Ascending aorta (tissue), 2 donors: ENCODE results near the gene PLIN1. TPM values are rescaled to one million over a fixed set of nuclear protein-coding genes. Genes with fewer than 3 reads are reported as not detected.

Experiments
- DNase-seq, 2 donors: peaks; one replicate each; pipeline ENCODE4 v3.0.0-alpha.2; 2019; ENCODE audit warnings: low spot score in 2 of 2
- H3K27ac ChIP-seq, 2 donors: fragments of 200-600 bp; sonication (generic); one replicate each; pipeline ENCODE4 v1.5.1; 2016 to 2017; ENCODE audit warnings: mild to moderate bottlenecking in 1 of 2
- H3K27me3 ChIP-seq: fragments of 200-600 bp; sonication (generic); one replicate; pipeline ENCODE4 v1.5.1; 2017
- H3K36me3 ChIP-seq, 2 donors: fragments of 200-600 bp; sonication (generic); one replicate each; pipeline ENCODE4 v1.5.1; 2016
- H3K4me1 ChIP-seq, 2 donors: fragments of 200-600 bp; sonication (generic); one replicate each; pipeline ENCODE4 v1.5.1; 2016 to 2017; ENCODE audit warnings: mild to moderate bottlenecking in 1 of 2
- H3K4me3 ChIP-seq, 2 donors: fragments of 200-600 bp; sonication (generic); one replicate each; pipeline ENCODE4 v1.5.1; 2016 to 2017; ENCODE audit warnings: mild to moderate bottlenecking in 1 of 2
- H3K9me3 ChIP-seq, 2 donors: fragments of 200-600 bp; sonication (generic); one replicate each; pipeline ENCODE4 v1.5.1; 2016
- intact Hi-C: fragments of 100-400 bp; cut with DNase I; formaldehyde crosslinking; loops from one replicate; pipeline ENCODE4 v1.15.1; 2023
- total RNA-seq: library from RNA; depleted of rRNA; stranded (reverse); fragments of >200 nt; gene quantifications from one replicate; pipeline ENCODE4 v1.1.0, GENCODE V29; 2016
- TF ChIP-seq, protein P1 (sequence below), 3 experiments: fragments of 200-600 bp in 2 of 3; fragments of 450-650 bp in 1 of 3; sonication (generic) in 2 of 3; IDR thresholded peaks; one replicate each; pipeline ENCODE4 v1.5.1; 2016 to 2019; ENCODE audit warnings: antibody characterized with exemption in 3 of 3, mild to moderate bottlenecking in 1 of 3, moderate library complexity in 1 of 3

The PLIN1 gene
- total RNA-seq, 1 donor from 2014 or later, result 39.3 TPM

DNA sequence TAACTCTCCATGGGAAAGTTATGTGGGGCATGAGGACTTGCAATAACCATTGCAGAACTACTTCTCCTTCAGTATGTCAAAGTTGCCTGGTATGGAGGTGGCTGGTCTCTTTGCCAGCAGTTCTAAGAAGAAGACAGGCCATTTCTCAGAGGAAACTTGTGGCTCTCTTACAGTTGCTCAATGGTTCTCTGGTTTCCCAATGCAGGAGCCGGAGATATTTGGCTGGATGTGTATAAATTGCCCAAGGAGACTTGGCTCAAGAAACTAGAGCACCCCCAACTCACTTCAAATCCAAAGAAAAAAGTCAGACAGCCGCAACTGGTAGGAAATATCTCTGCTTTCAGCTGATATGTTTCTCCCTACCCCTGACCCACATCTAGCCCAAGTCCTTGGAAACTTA lies 35.6 kb upstream of the PLIN1 start:
- TF ChIP-seq, protein P1, sequence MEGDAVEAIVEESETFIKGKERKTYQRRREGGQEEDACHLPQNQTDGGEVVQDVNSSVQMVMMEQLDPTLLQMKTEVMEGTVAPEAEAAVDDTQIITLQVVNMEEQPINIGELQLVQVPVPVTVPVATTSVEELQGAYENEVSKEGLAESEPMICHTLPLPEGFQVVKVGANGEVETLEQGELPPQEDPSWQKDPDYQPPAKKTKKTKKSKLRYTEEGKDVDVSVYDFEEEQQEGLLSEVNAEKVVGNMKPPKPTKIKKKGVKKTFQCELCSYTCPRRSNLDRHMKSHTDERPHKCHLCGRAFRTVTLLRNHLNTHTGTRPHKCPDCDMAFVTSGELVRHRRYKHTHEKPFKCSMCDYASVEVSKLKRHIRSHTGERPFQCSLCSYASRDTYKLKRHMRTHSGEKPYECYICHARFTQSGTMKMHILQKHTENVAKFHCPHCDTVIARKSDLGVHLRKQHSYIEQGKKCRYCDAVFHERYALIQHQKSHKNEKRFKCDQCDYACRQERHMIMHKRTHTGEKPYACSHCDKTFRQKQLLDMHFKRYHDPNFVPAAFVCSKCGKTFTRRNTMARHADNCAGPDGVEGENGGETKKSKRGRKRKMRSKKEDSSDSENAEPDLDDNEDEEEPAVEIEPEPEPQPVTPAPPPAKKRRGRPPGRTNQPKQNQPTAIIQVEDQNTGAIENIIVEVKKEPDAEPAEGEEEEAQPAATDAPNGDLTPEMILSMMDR (IDR thresholded peaks at IDR 0.05), result no peak
- Histone ChIP-seq H3K27me3 (no peaks in the 10 kb centered on the region), H3K4me3 (no peak overlapping the region), H3K9me3 (no peaks in the 10 kb centered on the region), H3K36me3 (no peaks in the 10 kb centered on the region), H3K4me1 (no peaks in the 10 kb centered on the region), H3K27ac (no peak overlapping the region)
- no peak for DNase-seq
- intact Hi-C loops, result no loop called here

DNA sequence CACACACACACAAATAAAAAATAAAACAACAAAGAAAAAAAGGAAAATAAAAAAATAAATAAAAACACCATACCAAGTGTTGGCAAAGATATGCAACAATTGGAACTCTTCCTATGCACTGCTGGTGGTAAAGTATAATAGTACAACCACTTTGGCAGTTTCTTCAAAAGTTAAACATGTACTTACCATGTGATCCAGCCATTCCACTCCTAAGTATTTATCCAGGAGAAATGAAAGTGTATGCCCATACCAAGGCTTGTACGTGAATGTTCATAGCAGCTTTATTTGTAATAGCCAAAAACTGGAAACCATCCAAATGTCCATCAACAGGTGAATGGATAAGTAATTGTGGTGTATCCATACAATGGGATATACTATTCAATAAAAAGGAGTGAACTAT lies 28.4 kb upstream of the PLIN1 start:
- Histone ChIP-seq H3K4me3 (no peak overlapping the region), H3K27me3 (no peaks in the 10 kb centered on the region), H3K4me1 (peaks cover 0 to 10% of the 10 kb centered on the region in 2 donors), H3K27ac (no peak overlapping the region), H3K9me3 (no peaks in the 10 kb centered on the region), H3K36me3 (no peaks in the 10 kb centered on the region)
- no peak for DNase-seq
- intact Hi-C loops, result no loop called here
- TF ChIP-seq, protein P1 (IDR thresholded peaks at IDR 0.05), result no peak

DNA sequence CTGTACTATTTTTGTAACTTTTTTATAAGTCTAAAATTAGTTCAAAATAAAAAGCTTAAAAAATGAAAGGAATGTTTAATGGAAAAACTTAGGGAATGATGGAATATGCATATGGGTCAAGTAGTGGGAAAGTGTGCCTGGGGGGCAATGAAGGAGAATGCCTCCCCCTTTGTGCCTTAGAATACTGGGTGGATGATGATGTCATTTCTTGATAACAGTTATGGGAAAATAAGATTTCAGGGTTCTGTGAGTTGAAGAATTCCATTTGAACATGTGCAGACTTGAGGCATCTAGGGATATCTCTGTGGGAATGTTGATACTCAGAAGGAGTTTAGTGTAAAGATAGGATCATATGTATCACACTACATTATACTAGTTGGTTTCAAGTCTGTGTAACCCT lies 25.2 kb upstream of the PLIN1 start:
- no peaks in the 10 kb centered on the region for H3K27me3 ChIP-seq
- intact Hi-C loops, result no loop called here
- peaks cover 0 to 10% of the 10 kb centered on the region in 2 donors for H3K4me1 ChIP-seq
- no peaks in the 10 kb centered on the region for H3K36me3 ChIP-seq
- H3K9me3 ChIP-seq, result no peaks in the 10 kb centered on the region
- no peak for DNase-seq
- H3K27ac ChIP-seq, result no peak overlapping the region
- TF ChIP-seq, protein P1 (IDR thresholded peaks at IDR 0.05), result no peak
- H3K4me3 ChIP-seq, result no peak overlapping the region

DNA sequence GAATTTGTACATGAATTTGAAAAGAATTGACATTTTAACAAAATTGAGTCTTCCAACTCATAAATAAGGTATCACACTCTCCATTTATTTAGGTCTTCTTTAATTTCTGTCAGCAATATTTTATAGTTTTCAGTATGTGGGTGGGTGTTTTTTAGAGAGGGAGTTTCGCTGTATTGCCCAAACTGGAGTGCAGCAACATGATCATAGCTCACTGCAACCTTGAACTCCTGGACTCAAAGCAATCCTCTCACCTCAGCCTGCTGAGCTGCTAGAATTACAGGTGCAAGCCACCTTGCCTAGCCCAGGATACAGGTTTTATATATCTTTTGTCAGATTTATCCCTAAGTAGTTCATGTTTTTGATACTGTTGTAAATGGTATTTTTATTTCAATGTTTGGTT lies 16.0 kb upstream of the PLIN1 start:
- no peaks in the 10 kb centered on the region for H3K9me3 ChIP-seq
- no peak overlapping the region for H3K4me3 ChIP-seq
- DNase-seq, result no peak
- H3K27ac ChIP-seq, result no peak overlapping the region
- no peaks in the 10 kb centered on the region for H3K27me3 ChIP-seq
- no peaks in the 10 kb centered on the region for H3K36me3 ChIP-seq
- intact Hi-C loops, result no loop called here
- H3K4me1 ChIP-seq, result no peaks in the 10 kb centered on the region
- TF ChIP-seq, protein P1 (IDR thresholded peaks at IDR 0.05), result no peak

DNA sequence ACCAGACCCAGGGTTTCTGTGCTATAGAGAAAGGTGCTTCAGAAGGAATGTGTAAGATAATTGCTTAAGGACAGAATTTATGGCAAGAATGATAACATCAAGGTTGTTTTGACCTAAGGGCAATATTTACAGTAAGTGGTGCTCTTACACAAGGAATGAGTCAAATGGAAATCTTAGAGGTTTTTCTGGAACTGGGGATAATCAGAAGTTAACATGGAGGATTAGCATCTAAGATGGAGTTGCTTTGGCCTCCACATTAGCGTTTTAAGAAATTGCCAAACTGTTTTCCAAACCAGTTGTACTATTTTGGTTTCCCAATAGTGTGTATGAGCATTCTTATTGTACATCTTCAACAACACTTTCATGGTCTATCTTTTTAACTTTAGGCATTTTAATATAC lies 14.5 kb upstream of the PLIN1 start:
- Histone ChIP-seq H3K4me3 (no peak overlapping the region), H3K36me3 (no peaks in the 10 kb centered on the region), H3K9me3 (no peaks in the 10 kb centered on the region), H3K27me3 (no peaks in the 10 kb centered on the region), H3K27ac (no peak overlapping the region), H3K4me1 (no peaks in the 10 kb centered on the region)
- intact Hi-C loops, result loop anchor here (5.0 kb wide), 1 partner anchor 46 kb away; no protein-coding TSS in a partner anchor
- DNase-seq, result no peak
- TF ChIP-seq, protein P1 (IDR thresholded peaks at IDR 0.05), result no peak

DNA sequence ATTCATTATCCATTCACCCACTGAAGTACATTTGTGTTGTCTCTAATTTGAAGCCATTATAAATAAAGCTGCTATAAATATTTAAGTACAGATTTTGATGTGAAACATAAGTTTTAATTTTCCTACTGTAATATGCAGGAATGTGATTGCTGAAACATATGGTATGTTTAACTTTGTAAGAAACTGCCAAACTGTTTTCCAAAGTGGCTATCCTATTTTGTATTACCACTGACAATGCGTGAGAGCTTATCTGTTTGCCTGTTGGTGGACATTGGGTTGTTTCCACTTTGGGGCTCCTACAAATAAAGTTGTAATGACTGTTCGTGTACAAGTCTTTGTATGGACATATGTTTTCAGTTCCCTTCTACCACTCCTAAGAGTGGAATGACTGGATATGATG lies 13.9 kb upstream of the PLIN1 start:
- no peaks in the 10 kb centered on the region for H3K27me3 ChIP-seq
- no peak overlapping the region for H3K27ac ChIP-seq
- H3K36me3 ChIP-seq, result no peaks in the 10 kb centered on the region
- TF ChIP-seq, protein P1 (IDR thresholded peaks at IDR 0.05), result no peak
- no peak overlapping the region for H3K4me3 ChIP-seq
- DNase-seq, result no peak
- H3K9me3 ChIP-seq, result no peaks in the 10 kb centered on the region
- no peaks in the 10 kb centered on the region for H3K4me1 ChIP-seq
- intact Hi-C loops, result loop anchor here (5.0 kb wide), 1 partner anchor 46 kb away; no protein-coding TSS in a partner anchor
